Pulmonary artery endothelial cell (primary cell): Measurements from ENCODE around the gene WIZ. TPM values are rescaled to one million over a fixed set of nuclear protein-coding genes. Genes with fewer than 3 reads are reported as not detected.

Experiments used
- DNase-seq: peaks from one replicate; pipeline ENCODE4 v3.0.0-alpha.2; 2011; ENCODE audit warnings: low read depth, low spot score
- total RNA-seq: library from RNA; depleted of rRNA; stranded (reverse); fragments of >200 nt; gene quantifications from 2 replicates; pipeline ENCODE4 v1.2.3, GENCODE V29; 2014

Gene WIZ
- total RNA-seq, 1 donor from 2014 or later = 8.5 TPM

GRCh38 chr19:15445807-15446376, 3.9 kb downstream of the WIZ start:
- DNase-seq = no peak

- no peak for DNase-seq
Observed at GRCh38 chr19:15445227-15445605, 4.5 kb downstream of the WIZ start.

- no peak for DNase-seq
Observed at GRCh38 chr19:15444505-15445226, 5.1 kb downstream of the WIZ start.

GRCh38 chr19:15443838-15444237, 5.9 kb downstream of the WIZ start:
- DNase-seq = no peak

GRCh38 chr19:15443325-15443724, 6.4 kb downstream of the WIZ start:
- DNase-seq = no peak

GRCh38 chr19:15442142-15442920, 7.4 kb downstream of the WIZ start:
- no peak for DNase-seq

GRCh38 chr19:15441317-15441716, 8.4 kb downstream of the WIZ start:
- DNase-seq = no peak

GRCh38 chr19:15439821-15440641, 9.7 kb downstream of the WIZ start:
- no peak for DNase-seq

- no peak for DNase-seq
Observed at GRCh38 chr19:15439078-15439799, 10.5 kb downstream of the WIZ start.

- DNase-seq = no peak
Observed at GRCh38 chr19:15438577-15438976, 11.2 kb downstream of the WIZ start.

GRCh38 chr19:15438124-15438496, 11.6 kb downstream of the WIZ start:
- DNase-seq = no peak

GRCh38 chr19:15437355-15438123, 12.2 kb downstream of the WIZ start:
- DNase-seq = no peak

- DNase-seq = no peak
Observed at GRCh38 chr19:15436826-15437110, 13.0 kb downstream of the WIZ start.

- DNase-seq = no peak
Observed at GRCh38 chr19:15436012-15436825, 13.5 kb downstream of the WIZ start.

- no peak for DNase-seq
Observed at GRCh38 chr19:15433519-15434069, 16.2 kb downstream of the WIZ start.

- DNase-seq = peak; percentile 66
Observed at GRCh38 chr19:15432629-15433518, 16.9 kb downstream of the WIZ start.

- no peak for DNase-seq
Observed at GRCh38 chr19:15432018-15432494, 17.7 kb downstream of the WIZ start.

GRCh38 chr19:15431396-15432017, 18.2 kb downstream of the WIZ start:
- DNase-seq = no peak
